ENCODE results near the gene NR3C1. TPM values are rescaled to one million over a fixed set of nuclear protein-coding genes. Genes with fewer than 3 reads are reported as not detected.
A peak's percentile ranks its signal among the peaks of the same experiment; 100 is the strongest.

Gene NR3C1
- total RNA-seq, 4 donors from 2014 or later, result 56.7 to 79.1 (median 64.4) TPM

DNA sequence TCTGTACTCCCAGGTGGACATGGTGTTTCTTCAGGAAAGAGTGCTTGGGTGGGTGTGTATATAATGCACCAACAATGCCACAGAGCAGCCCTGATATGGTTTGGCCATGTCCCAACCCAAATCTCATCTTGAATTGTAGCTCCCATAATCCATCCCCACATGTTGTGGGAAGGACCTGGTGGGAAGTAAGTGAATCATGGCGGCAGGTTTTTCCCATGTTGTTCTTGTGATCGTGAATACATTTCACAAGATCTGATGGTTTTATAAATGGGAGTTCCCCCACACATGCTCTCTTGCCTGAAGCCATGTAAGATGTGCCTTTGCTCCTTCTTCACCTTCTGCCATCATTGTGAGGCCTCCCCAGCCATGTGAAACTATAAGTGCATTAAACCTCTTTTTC, 158.5 kb downstream of the NR3C1 start:
- DNase-seq, result no peak
- TF ChIP-seq, protein P1, sequence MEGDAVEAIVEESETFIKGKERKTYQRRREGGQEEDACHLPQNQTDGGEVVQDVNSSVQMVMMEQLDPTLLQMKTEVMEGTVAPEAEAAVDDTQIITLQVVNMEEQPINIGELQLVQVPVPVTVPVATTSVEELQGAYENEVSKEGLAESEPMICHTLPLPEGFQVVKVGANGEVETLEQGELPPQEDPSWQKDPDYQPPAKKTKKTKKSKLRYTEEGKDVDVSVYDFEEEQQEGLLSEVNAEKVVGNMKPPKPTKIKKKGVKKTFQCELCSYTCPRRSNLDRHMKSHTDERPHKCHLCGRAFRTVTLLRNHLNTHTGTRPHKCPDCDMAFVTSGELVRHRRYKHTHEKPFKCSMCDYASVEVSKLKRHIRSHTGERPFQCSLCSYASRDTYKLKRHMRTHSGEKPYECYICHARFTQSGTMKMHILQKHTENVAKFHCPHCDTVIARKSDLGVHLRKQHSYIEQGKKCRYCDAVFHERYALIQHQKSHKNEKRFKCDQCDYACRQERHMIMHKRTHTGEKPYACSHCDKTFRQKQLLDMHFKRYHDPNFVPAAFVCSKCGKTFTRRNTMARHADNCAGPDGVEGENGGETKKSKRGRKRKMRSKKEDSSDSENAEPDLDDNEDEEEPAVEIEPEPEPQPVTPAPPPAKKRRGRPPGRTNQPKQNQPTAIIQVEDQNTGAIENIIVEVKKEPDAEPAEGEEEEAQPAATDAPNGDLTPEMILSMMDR (IDR thresholded peaks at IDR 0.05 in 4 of 5, conservative IDR thresholded peaks at IDR 0.05 in 1 of 5), result no peak
- TF ChIP-seq POLR2A (IDR thresholded peaks at IDR 0.05), result no peak
- Histone ChIP-seq H3K36me3 (no peaks in the 10 kb centered on the region), H3K27me3 (no peaks in the 10 kb centered on the region), H3K9me3 (no peaks in the 10 kb centered on the region), H3K4me1 (peaks cover 44 to 57% of the 10 kb centered on the region in 2 donors), H3K27ac (peak overlapping the region; percentile 85 to 95 (median 92)), H3K4me3 (no peak overlapping the region)
- intact Hi-C loops (cut with DNase I; ENCODE audit: low total_unique reads), result loop anchor here (2.0 to 5.0 kb wide), 4 partner anchors 44 to 220 kb away; no protein-coding TSS in a partner anchor
- in situ Hi-C loops (cut with MboI; ENCODE audit: low sequenced_read_pairs in 4 of 4), result loop anchor here in 1 of 4 donors (10.0 kb wide), 2 partner anchors 110 to 160 kb away; partner anchors contain the start of gene NR3C1
- ATAC-seq, result no peak

DNA sequence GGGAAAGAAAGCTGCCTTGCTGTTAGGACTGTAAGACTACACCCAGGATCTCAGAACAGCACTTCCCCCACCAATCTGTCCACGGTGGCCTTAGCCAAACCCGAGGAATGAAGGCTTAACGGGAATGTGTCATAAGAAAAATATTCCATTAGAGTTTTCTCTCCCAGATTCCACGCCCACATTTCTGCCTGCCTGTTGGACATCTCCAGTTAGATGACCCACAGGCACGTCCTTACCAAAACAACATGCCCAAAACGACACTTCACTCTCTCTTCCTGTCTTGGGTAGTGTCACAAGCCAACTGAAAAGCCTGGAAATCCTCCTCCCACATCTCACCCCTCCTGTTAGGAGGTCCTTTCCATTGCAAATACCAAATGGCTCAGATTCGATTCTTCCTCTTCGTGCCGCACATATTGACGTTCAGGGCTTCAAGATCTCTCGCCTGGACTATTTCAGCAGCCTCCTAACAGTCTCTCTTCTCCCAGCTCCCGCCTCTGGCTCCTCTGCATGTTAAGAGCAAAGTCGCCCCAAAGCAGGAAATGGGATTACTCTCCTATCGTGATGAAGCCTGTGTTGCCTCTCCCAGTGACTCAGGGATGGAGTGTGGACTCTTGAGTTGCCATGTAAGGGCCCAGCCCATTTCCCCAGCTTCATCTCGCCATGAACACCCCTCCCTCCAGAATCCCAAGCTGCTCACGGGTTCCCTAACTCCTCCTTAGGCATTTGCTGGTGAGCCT, 159.3 kb downstream of the NR3C1 start:
- ATAC-seq (peak; percentile 70 to 75), DNase-seq (peak; percentile 81 to 85)
- H3K9me3 ChIP-seq, result no peaks in the 10 kb centered on the region
- peak overlapping the region; percentile 85 to 95 (median 92) for H3K27ac ChIP-seq
- H3K27me3 ChIP-seq, result no peaks in the 10 kb centered on the region
- peak overlapping the region; percentile 2 to 45 (median 8) for H3K4me3 ChIP-seq
- intact Hi-C loops (cut with DNase I; ENCODE audit: low total_unique reads) (loop anchor here (2.0 to 5.0 kb wide), 3 partner anchors 43 to 219 kb away; no protein-coding TSS in a partner anchor), in situ Hi-C loops (cut with MboI; ENCODE audit: low sequenced_read_pairs in 4 of 4) (loop anchor here in 1 of 4 donors (10.0 kb wide), 2 partner anchors 109 to 161 kb away; partner anchors contain the start of gene NR3C1)
- H3K36me3 ChIP-seq, result no peaks in the 10 kb centered on the region
- TF ChIP-seq POLR2A (IDR thresholded peaks at IDR 0.05), result no peak
- TF ChIP-seq, protein P1 (IDR thresholded peaks at IDR 0.05 in 4 of 5, conservative IDR thresholded peaks at IDR 0.05 in 1 of 5), result no peak
- H3K4me1 ChIP-seq, result peaks cover 39 to 49% of the 10 kb centered on the region in 2 donors

DNA sequence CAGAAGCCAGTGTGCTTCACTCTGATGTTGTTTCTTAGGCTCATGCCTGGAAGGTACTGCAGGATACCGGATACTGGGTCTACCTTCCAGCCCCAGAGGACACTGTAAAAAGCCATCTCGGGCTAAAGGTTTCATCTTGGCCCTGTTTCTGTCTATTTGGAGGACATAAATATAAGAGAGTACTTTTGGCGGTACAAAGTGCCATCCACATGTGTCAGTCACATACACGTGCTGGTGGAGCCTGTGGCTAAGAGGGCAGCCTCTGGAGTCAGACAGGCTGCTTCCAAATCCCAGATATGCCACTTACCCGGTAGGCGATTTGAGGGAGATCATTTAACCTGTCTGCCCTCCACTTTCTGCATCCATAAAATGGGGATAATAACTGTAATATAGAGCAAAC, 160.4 kb downstream of the NR3C1 start:
- peak overlapping the region in 1 of 4 donors; percentile 12 for H3K4me3 ChIP-seq
- TF ChIP-seq POLR2A (IDR thresholded peaks at IDR 0.05), result peak in 1 of 2 donors; percentile 34
- TF ChIP-seq, protein P1 (IDR thresholded peaks at IDR 0.05 in 4 of 5, conservative IDR thresholded peaks at IDR 0.05 in 1 of 5), result no peak
- intact Hi-C loops (cut with DNase I; ENCODE audit: low total_unique reads), result loop anchor here (5.0 kb wide), 1 partner anchor 111 kb away; no protein-coding TSS in a partner anchor
- no peaks in the 10 kb centered on the region for H3K36me3 ChIP-seq
- peak; percentile 77 to 79 for DNase-seq
- no peaks in the 10 kb centered on the region for H3K9me3 ChIP-seq
- peaks cover 39 to 42% of the 10 kb centered on the region in 2 donors for H3K4me1 ChIP-seq
- in situ Hi-C loops (cut with MboI; ENCODE audit: low sequenced_read_pairs in 4 of 4), result loop anchor here in 1 of 4 donors (10.0 kb wide), 2 partner anchors 108 to 162 kb away; partner anchors contain the start of gene NR3C1
- H3K27ac ChIP-seq, result peak overlapping the region; percentile 85 to 95 (median 92)
- H3K27me3 ChIP-seq, result no peaks in the 10 kb centered on the region
- ATAC-seq, result peak; percentile 60 to 73

DNA sequence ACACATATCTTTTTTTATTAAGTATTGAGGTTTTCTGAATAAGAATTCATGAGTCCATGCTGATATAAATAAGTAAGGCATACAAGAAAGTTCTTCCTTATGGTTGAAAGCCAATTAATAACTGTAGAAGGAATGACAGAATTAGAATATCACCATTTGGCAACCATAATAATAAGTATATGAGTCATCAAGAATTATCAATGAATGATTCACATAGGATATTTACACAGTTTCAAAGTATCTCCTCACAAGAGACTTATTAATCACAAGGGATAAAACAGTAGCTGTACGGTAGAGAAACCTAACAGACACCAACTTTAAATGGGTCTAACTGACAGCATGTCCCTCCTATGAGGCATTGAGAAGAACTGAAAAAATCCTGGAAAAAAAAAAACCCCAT, 161.6 kb downstream of the NR3C1 start:
- Histone ChIP-seq H3K4me3 (no peak overlapping the region), H3K27me3 (no peaks in the 10 kb centered on the region), H3K36me3 (no peaks in the 10 kb centered on the region), H3K9me3 (no peaks in the 10 kb centered on the region), H3K4me1 (peaks cover 39 to 42% of the 10 kb centered on the region in 2 donors), H3K27ac (peak overlapping the region in 2 of 4 donors; percentile 89 to 95)
- intact Hi-C loops (cut with DNase I; ENCODE audit: low total_unique reads), result loop anchor here (5.0 kb wide), 1 partner anchor 110 kb away; no protein-coding TSS in a partner anchor
- TF ChIP-seq POLR2A (IDR thresholded peaks at IDR 0.05), result no peak
- TF ChIP-seq, protein P1 (IDR thresholded peaks at IDR 0.05 in 4 of 5, conservative IDR thresholded peaks at IDR 0.05 in 1 of 5), result no peak
- DNase-seq, result no peak
- in situ Hi-C loops (cut with MboI; ENCODE audit: low sequenced_read_pairs in 4 of 4), result loop anchor here in 1 of 4 donors (10.0 kb wide), 2 partner anchors 107 to 163 kb away; partner anchors contain the start of gene NR3C1
- ATAC-seq, result no peak

All from gastrocnemius medialis (tissue), 4 donors.